K562 (cell line): ENCODE measurements around the gene NVL.

Experiments used
- CHAMP1 ChIP-seq: fragments of 450-650 bp; IDR thresholded peaks from 2 replicates; pipeline ENCODE4 v1.6.1; 2016; ENCODE audit warnings: mild to moderate bottlenecking
- EZH2 ChIP-seq: IDR thresholded peaks from 2 replicates; pipeline ENCODE4 v1.6.1; 2012; ENCODE audit warnings: low read depth, mild to moderate bottlenecking, inconsistent platforms, low read length, borderline replicate concordance
- HDAC1 ChIP-seq, 2 experiments: fragments of 450-650 bp; IDR thresholded peaks; 2 replicates each; pipeline ENCODE4 v1.6.1; 2016 to 2017; ENCODE audit warnings: inconsistent platforms in 1 of 2, mild to moderate bottlenecking in 1 of 2, moderate library complexity in 1 of 2
- ZBTB9 ChIP-seq: fragments of 450-650 bp; formaldehyde crosslinking; IDR thresholded peaks from 2 replicates; pipeline ENCODE4 v1.4.0; 2020; ENCODE audit warnings: mild to moderate bottlenecking, moderate library complexity
- ZNF707 ChIP-seq: fragments of 250-450 bp; sonication (Bioruptor Pico); conservative IDR thresholded peaks from 2 replicates; pipeline ENCODE4 v1.8.0; 2022; ENCODE audit warnings: inconsistent platforms, mild to moderate bottlenecking, moderate library complexity

- TF ChIP-seq HDAC1 (IDR thresholded peaks at IDR 0.05) (no peak), ZBTB9 (CRISPR knock-in tag) (no peak), ZNF707 (CRISPR knock-in tag) (no peak), EZH2 (no peak), CHAMP1 (no peak)
Observed at GRCh38 chr1:224258351-224258750, 71.6 kb downstream of the NVL start.
